Sigmoid colon (tissue), 7 donors: Measurements from ENCODE around the gene THRB. TPM values are rescaled to one million over a fixed set of nuclear protein-coding genes. Genes with fewer than 3 reads are reported as not detected.

Experiments used
- DNase-seq: peaks from one replicate; pipeline ENCODE4 v3.0.0-alpha.2; 2019
- H3K27ac ChIP-seq, 4 donors: fragments of 200-600 bp; sonication (generic); one replicate each; pipeline ENCODE4 v1.5.1; 2016 to 2019; ENCODE audit warnings: mild to moderate bottlenecking in 1 of 4
- H3K27me3 ChIP-seq, 3 donors: fragments of 200-600 bp; sonication (generic); one replicate each; pipeline ENCODE4 v1.5.1; 2019; ENCODE audit warnings: mild to moderate bottlenecking in 1 of 3
- H3K36me3 ChIP-seq, 4 donors: fragments of 200-600 bp; sonication (generic); one replicate each; pipeline ENCODE4 v1.5.1; 2016 to 2019
- H3K4me1 ChIP-seq, 4 donors: fragments of 200-600 bp; sonication (generic); one replicate each; pipeline ENCODE4 v1.5.1; 2017 to 2019
- H3K4me3 ChIP-seq, 4 donors: fragments of 200-600 bp; sonication (generic); one replicate each; pipeline ENCODE4 v1.5.1; 2017 to 2019; ENCODE audit warnings: mild to moderate bottlenecking in 2 of 4, moderate library complexity in 1 of 4
- H3K9me3 ChIP-seq, 4 donors: fragments of 200-600 bp in 3 of 4; sonication (generic) in 3 of 4; one replicate each; pipeline versions ENCODE4 v1.5.1 to v1.6.1; 2013 to 2019
- EP300 ChIP-seq, 4 donors: sonication (generic); formaldehyde crosslinking; IDR thresholded peaks; one replicate each; pipeline ENCODE4 v1.6.1; 2017; ENCODE audit warnings: antibody characterized with exemption in 4 of 4
- POLR2A ChIP-seq, 2 donors: fragments of 450-650 bp; IDR thresholded peaks; one replicate each; pipeline ENCODE4 v1.6.1; 2016; ENCODE audit warnings: antibody characterized with exemption in 2 of 2, mild to moderate bottlenecking in 2 of 2, moderate library complexity in 2 of 2
- POLR2AphosphoS5 ChIP-seq, 4 donors: sonication (generic); formaldehyde crosslinking; IDR thresholded peaks; one replicate each; pipeline ENCODE4 v1.6.1; 2017; ENCODE audit warnings: antibody characterized with exemption in 4 of 4
- WGBS, 2 donors: extraction: QIAGEN DNeasy Blood & Tissue Kit; methylation state at CpG; one replicate each; pipeline ENCODE4 v1.1.7; 2013; 5-methylcytosine and 5-hydroxymethylcytosine counted together
- intact Hi-C: fragments of 100-400 bp; cut with DNase I; formaldehyde crosslinking; loops from one replicate; pipeline ENCODE4 v1.15.1; 2023
- polyA plus RNA-seq, 3 donors: library from polyadenylated mRNA; stranded (reverse); fragments of 200-250 nt; gene quantifications; one replicate each; pipeline ENCODE4 v1.2.3, GENCODE V29; 2013
- total RNA-seq, 4 donors: library from RNA; depleted of rRNA; stranded (reverse); fragments of >200 nt; gene quantifications; one replicate each; pipeline ENCODE4 v1.1.0, GENCODE V29; 2016
- TF ChIP-seq, protein P1 (sequence below), 4 experiments: fragments of 450-650 bp in 3 of 4; fragments of 200-600 bp in 1 of 4; IDR thresholded peaks; one replicate each; pipeline ENCODE4 v1.5.1; 2016 to 2019; ENCODE audit warnings: antibody characterized with exemption in 4 of 4, mild to moderate bottlenecking in 3 of 4, moderate library complexity in 2 of 4
- donor health status: healthy with polysubstance abuse.
- donor health status: Bipolar disorder and iron deficiency.
- donor health status: healthy.

The THRB gene
- total and polyA plus RNA-seq, 7 donors: 7.2 to 49.5 (median 29.7) TPM

DNA sequence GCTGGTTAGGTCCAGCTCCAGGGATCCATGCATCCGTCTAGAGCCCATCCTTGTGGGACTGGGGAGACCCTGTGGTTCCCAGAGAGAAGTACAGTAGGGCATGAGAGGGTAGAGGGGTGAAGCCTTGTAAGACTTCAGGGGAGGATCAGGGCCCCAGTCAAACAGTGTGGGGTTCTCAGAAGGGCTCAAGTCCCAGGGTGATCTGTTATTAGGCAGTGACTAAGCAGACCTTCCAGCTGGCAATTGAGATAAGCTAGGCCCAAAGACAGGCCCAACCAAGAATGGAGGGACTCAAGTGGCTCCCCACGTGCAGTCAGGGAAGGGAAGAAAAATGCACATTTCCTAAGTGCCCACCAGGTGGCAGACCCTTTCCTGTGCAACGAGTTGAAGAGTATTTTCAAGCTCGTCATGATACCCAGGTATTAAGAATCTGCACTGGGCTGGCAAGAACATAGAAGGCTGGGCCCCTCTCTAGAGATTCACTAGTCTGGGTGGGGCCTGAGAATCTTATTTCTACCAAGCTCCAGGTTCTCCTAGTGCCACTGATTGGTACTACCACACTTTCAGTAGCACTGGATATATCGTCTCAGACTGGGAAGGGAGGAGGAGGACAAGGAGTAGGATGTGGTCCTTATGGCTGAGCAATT lies 308.8 kb downstream of the THRB start:
- Histone ChIP-seq H3K4me3 (no peak overlapping the region), H3K4me1 (peaks cover 0 to 17% (median 4%) of the 10 kb centered on the region in 4 donors), H3K9me3 (no peaks in the 10 kb centered on the region), H3K27me3 (no peaks in the 10 kb centered on the region), H3K27ac (no peak overlapping the region), H3K36me3 (no peaks in the 10 kb centered on the region)
- TF ChIP-seq, protein P1, sequence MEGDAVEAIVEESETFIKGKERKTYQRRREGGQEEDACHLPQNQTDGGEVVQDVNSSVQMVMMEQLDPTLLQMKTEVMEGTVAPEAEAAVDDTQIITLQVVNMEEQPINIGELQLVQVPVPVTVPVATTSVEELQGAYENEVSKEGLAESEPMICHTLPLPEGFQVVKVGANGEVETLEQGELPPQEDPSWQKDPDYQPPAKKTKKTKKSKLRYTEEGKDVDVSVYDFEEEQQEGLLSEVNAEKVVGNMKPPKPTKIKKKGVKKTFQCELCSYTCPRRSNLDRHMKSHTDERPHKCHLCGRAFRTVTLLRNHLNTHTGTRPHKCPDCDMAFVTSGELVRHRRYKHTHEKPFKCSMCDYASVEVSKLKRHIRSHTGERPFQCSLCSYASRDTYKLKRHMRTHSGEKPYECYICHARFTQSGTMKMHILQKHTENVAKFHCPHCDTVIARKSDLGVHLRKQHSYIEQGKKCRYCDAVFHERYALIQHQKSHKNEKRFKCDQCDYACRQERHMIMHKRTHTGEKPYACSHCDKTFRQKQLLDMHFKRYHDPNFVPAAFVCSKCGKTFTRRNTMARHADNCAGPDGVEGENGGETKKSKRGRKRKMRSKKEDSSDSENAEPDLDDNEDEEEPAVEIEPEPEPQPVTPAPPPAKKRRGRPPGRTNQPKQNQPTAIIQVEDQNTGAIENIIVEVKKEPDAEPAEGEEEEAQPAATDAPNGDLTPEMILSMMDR (IDR thresholded peaks at IDR 0.05): peak in 3 of 4 experiments; percentile 30 to 63 (median 56)
- no peak for TF ChIP-seq EP300 (IDR thresholded peaks at IDR 0.05)
- DNase-seq: no peak
- 38 to 42% methylated on average over 5 of the region's 5 CpGs for WGBS, 2 donors
- intact Hi-C loops: loop anchor here (10.0 kb wide), 1 partner anchor 499 kb away; no protein-coding TSS in a partner anchor

DNA sequence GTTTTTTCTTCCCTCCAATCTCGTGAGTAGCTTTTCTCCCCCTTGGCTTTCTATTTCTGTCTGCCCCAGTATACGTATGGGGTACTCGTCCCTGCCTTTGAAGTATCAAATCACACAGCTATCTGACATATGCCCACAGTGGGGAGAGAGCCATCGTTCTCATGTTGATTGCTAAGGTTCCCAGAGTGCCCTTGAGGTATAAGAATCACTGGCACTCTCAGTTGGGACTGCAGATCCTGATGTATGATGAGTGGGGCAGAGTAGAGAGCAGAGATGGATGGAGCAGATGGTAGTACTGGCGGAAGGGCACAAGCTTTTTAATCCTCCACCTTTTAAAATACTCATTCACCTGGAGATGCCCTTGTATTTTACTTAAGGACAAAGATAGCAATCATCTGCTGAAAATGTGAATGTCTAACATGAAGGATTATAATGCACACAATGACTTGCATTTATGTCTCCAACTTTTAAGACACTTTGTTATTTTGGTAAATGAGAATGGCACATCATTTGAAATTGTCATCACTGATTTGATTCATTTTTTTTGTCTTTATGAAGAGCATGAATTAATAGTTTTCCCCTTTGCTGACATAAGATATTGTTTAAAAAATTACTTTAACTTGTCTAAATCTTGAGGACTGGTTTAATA lies 310.0 kb downstream of the THRB start:
- intact Hi-C loops: loop anchor here (10.0 kb wide), 1 partner anchor 500 kb away; no protein-coding TSS in a partner anchor
- H3K27me3 ChIP-seq: no peaks in the 10 kb centered on the region
- H3K27ac ChIP-seq: no peak overlapping the region
- no peaks in the 10 kb centered on the region for H3K9me3 ChIP-seq
- no peak overlapping the region for H3K4me3 ChIP-seq
- no peaks in the 10 kb centered on the region for H3K36me3 ChIP-seq
- peaks cover 0 to 17% (median 4%) of the 10 kb centered on the region in 4 donors for H3K4me1 ChIP-seq
- 90 to 91% methylated on average over 5 of the region's 5 CpGs for WGBS, 2 donors
- TF ChIP-seq, protein P1 (IDR thresholded peaks at IDR 0.05): no peak
- TF ChIP-seq POLR2AphosphoS5 (IDR thresholded peaks at IDR 0.05) (no peak), POLR2A (IDR thresholded peaks at IDR 0.05) (no peak), EP300 (IDR thresholded peaks at IDR 0.05) (no peak)
- DNase-seq: no peak

DNA sequence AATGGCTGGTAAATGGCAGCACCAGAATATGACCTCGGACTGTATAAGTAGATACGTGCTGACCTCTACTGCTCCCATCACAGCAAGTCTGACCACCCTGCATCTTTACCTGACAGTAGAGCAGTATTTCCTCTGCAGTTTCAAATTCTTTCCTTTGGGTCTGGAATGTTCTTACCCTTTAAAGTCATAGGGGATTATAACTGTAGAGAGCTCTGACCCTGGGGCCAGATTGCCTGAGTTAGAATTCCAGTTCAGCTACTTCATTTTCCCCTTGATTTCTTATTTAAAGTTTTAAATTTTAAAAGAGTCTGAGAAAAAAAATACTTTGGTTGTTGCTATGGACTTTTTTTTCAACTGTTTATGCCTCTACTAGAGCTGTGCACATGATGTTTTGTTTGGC lies 311.9 kb downstream of the THRB start:
- Histone ChIP-seq H3K9me3 (no peaks in the 10 kb centered on the region), H3K4me1 (peaks cover 0 to 17% (median 4%) of the 10 kb centered on the region in 4 donors), H3K27ac (no peak overlapping the region), H3K4me3 (no peak overlapping the region), H3K27me3 (no peaks in the 10 kb centered on the region), H3K36me3 (no peaks in the 10 kb centered on the region)
- WGBS, 2 donors: 94 to 97% methylated on average over 2 of the region's 2 CpGs
- TF ChIP-seq POLR2AphosphoS5 (IDR thresholded peaks at IDR 0.05) (no peak), POLR2A (IDR thresholded peaks at IDR 0.05) (no peak), EP300 (IDR thresholded peaks at IDR 0.05) (no peak)
- TF ChIP-seq, protein P1 (IDR thresholded peaks at IDR 0.05): no peak
- DNase-seq: no peak
- intact Hi-C loops: loop anchor here (10.0 kb wide), 1 partner anchor 502 kb away; no protein-coding TSS in a partner anchor

DNA sequence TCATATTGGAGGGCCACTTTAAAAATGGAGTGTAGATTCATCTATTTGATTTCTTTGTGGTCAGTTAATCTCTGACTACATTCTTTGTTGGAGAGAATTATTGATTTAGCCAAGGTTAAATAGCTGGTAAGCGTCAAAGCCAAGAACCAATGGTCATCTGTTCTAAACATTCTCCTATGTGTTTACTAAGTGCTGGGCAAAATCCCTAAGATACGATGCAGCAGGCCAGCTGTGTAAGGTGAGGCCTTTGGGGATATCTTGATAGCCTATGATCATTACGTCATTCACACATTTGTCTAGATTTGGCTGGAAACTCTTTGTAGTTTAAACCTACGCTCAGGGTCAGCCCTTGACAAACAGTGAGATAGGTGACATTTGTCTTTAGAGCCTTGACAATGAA lies 313.4 kb downstream of the THRB start:
- 82 to 91% methylated on average over 4 of the region's 4 CpGs for WGBS, 2 donors
- Histone ChIP-seq H3K27me3 (no peaks in the 10 kb centered on the region), H3K27ac (no peak overlapping the region), H3K36me3 (no peaks in the 10 kb centered on the region), H3K9me3 (no peaks in the 10 kb centered on the region), H3K4me1 (peaks cover 0 to 24% (median 9%) of the 10 kb centered on the region in 4 donors), H3K4me3 (no peak overlapping the region)
- no peak for DNase-seq
- TF ChIP-seq, protein P1 (IDR thresholded peaks at IDR 0.05): no peak
- TF ChIP-seq EP300 (IDR thresholded peaks at IDR 0.05): no peak
- TF ChIP-seq POLR2A (IDR thresholded peaks at IDR 0.05): no peak
- no peak for TF ChIP-seq POLR2AphosphoS5 (IDR thresholded peaks at IDR 0.05)
- intact Hi-C loops: loop anchor here (10.0 kb wide), 1 partner anchor 504 kb away; no protein-coding TSS in a partner anchor
